ENCODE results near the gene PRLR.

GRCh38 chr5:35060236-35060635, 170.1 kb downstream of the PRLR start:
- no peak for TF ChIP-seq CTCF (IDR thresholded peaks at IDR 0.05; ENCODE audit: low read length)
- no peak for TF ChIP-seq EZH2 (optimal IDR thresholded peaks at IDR 0.05; ENCODE audit: low read depth, low read length)

All from MM.1S (cell line).